NCI-H526 (cell line): ENCODE results near the gene PI4K2A.

Experiments used
- DNase-seq, 2 experiments: peaks; one replicate each; lab custom pipeline; 2025; lab: John Stamatoyannopoulos, UW

Gene PI4K2A

DNA sequence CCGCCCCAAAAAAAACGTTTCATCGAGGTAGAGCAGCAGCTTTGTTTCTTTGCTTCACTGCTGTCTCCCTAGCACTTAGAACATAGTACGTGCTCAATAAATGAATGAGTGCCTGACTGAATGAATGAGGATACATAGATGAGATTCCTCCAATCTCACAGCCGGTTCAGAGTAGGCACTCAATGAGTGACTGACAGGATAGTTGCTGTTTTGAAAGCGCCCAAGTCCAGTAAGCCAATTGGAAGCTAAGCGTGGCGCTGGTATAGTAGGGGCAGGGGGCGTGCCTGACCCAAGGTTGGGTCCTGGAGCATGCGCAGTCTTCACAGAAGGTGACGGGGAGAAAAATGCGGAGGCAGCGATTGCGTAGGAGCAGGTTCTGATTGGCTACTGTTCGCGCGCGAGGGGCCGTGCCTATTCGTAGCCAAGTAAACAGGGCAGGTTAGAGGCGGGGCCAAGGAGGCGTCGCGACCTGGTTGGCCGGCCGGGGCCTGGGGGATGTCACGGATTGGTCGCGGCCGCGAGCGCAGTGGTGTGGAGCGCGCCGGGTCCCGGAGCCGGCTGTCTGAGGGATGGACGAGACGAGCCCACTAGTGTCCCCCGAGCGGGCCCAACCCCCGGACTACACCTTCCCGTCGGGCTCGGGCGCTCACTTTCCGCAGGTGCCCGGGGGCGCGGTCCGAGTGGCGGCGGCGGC is at the start of gene PI4K2A:
PI4K2A (plus strand) TSS at position 498 of the 694 bp plus-strand sequence; CDS start at position 570, 72 bp downstream.
- peak; percentile 96 to 98 for DNase-seq

DNA sequence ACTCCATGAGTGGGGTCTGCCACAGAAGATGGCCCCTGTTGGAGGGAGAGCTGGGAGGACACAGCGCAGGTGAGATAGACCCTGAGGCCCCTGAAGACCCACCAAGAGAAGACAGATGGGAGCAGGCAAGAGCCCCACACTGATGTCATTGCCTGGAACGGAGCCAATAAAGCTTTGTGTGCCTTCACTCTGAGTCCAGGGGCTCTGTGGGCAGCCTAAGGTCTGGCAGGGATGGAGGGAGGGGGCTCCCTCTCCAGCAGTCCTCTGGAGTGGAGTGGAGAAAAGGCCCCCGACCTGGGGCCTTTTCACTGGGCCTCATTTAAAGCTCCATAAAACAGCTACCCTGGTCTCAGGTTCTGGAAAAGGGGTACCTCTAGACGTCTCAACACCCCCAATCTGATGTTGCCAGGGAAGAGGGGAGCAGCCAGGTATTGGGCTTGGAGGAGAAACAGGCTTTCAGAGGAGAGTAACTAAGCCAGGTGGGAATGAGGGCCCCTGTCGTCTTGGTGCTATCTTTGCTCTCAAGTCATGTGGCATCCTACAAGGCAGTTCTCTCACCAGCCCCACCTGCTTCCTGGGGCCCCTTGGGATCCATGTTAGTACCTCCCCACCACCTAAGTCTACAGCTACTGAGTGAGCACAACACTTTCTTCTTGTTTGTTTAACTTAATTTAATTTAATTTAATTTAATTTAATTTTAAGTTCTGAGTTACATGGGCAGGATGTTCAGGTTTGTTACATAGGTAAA is 49.5 kb upstream of the PI4K2A start:
- DNase-seq = no peak

DNA sequence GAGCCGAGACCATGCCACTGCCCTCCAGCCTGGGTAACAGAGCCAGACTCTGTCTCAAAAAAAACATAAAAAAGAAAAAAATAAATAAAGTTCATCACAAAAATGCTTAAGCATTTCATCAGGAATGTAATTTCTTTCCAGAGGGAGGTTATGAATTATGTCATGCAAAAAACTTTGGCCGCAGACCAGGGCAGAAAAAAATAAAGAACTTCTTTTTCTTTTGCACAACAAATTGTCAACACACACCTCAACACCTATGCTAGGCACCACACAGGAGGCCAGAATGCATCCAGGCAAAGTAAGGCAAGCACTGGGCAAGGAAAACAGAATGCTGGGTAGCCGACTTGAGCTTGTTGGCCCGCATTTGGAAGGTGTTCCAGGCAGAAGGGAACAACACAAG is 47.0 kb upstream of the PI4K2A start:
- no peak for DNase-seq

DNA sequence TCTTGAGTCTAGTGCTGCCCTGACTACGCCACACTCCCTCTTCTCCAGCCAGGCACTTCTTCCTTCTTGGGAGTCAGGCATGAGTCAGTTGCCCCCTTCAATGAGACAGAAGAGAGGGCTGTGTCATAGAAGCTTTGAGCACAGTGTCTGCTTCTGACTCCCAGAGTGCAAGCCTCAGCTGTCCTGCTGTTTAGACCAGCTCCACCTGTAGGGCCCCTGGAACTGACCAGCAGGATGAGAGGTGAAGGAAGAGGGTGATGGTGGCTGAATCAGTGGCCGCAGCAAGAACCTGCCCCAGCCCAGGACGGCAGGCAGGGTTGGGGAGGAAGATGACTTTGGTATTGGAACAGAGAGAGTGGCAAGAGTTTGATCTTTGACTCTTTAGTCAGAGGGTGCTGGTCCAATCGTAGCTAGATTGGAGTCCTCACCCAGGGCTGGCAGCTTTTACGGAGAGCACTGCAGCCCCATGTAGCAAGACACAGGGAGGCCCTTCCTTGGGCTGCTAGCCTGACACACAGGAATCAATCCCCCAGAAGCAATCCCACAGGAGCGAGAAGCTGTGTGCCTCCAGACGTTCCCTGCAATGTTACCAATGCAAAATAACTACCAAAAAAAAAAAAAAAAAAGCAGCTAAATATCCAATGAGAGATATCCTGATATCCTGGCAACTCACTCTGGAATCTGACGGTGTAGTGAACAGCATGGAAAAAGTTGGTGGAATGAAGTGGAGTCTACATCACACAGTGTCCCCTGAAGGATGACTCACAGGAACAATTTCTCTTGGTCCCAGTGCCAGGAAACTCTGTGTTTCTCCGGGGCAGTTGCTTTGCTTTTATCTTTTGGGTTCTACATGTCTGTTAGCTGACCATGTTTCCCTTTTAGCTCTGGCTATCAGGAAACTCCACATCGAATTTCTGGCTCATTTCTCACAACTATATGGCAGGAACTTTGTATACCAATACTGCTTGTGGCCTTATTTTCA is 44.1 kb upstream of the PI4K2A start:
- no peak for DNase-seq

DNA sequence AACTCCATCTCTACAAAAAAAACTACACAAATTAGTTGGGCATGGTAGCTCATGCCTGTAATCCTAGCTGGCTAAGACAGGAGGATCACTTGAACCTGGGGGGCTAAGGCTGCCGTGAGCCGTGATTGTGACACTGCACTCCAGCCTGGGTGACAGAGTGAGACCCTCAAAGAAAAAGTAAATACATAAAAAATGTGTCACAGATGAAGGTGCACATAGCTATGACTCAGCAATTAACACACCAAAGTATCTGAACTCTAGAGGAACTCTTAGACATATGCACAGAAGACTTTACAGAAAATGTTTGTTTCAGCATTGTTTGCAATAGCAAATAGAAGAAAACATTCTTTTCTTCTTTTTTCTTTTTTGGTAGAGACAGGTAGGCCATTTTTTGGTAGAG is 42.7 kb upstream of the PI4K2A start:
- DNase-seq = no peak

DNA sequence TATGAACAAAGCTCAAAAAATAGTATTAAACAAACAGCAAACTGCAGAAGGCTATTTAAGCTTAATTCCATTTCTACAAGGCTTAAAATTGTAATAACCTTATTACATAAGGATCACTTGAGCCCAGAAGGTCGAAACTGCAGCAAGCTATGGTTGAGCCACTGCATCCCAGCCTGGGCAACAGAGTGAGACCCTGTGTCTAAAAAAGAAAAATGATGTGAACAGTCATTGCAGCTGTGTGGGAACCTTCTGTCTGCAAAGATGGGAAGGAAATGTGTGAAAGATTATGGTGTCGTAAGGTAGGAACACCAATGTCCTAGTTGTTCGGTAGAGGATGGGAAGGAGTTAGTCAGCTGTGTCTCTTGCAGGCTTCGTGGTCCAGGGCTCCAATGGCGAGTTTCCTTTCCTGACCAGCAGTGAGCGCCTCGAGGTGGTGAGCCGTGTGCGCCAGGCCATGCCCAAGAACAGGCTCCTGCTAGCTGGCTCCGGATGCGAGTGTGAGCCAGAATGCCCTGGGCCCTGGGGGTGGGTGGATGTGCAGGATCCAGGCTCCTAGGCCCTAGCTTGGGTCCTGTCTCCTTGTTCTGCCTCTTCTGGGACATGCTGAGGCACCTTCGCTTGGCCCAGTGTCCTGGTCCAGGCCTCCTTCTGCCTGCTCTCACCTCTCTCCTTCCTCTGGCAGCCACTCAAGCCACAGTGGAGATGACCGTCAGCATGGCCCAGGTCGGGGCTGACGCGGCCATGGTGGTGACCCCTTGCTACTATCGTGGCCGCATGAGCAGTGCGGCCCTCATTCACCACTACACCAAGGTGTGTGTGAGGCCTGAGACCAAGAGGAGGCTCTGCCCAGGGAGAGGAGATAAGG is 41.8 kb upstream of the PI4K2A start:
- DNase-seq = no peak

DNA sequence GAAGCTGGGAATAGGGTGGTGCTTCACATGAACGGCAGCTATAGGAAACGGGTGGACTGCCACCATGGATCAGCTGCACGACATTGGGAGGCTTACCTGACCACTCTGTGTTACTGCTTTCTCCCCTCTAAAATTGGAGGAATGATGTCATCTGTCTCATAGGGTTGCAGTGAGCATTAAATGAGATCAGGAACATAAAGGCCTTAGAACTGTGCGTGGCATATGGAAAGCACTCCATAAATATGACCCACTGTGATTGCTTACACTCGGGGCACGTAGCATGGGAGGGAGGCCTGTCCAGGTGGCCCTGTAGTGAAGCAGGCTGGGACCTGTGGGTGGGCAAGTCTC is 41.2 kb upstream of the PI4K2A start:
- no peak for DNase-seq

DNA sequence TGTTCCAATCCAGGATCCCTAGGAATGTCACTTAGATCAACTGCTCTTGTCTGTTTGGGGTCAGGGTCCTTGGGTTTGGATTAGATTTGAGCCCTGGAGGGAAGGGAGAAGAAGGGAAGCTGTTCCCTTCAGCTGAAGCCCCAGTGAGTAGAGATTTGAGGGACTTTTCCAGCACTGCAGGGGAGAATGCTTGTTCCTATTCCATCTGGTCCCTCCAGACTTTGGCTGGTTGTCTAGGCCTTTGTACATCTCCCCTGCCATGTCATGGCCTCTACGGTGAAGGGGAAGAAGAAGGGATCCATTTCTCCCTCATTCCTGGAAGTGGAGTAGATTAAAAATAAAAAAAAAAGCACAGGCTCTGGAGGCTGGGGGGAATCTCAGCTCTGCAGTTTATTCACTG is 39.9 kb upstream of the PI4K2A start:
- no peak for DNase-seq

DNA sequence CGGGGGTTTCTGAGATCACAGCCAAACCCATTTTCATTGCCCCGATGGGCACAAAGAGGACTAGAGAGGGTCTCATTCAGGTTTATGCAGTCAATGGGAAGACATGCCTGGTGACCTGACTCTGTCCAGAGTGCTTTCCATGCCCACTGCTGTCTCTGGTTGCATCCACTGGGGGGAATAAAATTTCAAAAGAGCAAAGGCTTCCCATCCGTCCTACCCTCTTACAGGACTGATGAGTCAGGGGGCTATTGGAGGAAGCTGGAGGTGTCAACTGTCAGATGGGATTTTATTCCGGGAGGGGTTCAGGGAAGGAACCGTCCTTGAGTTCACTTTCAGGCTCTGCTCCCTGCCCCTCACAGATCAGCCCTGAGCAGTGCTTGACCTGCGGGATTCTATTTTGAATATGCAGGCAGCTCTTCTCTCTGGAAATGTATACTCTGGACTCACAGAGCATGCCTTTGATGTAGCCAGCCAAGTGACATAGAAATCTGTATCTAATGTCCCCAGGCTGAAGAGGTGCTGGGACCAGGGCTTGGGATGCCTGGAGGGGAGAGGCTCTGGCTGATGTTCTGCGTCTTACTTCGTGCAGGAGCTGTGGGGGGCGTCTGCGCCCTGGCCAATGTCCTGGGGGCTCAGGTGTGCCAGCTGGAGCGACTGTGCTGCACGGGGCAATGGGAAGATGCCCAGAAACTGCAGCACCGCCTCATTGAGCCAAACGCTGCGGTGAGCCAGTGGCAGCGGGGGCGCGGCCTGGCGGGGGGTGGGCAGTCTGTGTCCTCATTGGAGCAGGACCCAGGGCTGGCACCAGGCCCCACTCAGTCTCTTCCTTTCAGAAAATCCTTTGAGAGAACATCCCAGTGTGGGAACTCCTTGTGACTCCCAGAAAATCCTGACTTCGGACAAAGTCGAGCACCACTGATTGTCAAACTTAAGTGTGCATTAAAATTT is 38.9 kb upstream of the PI4K2A start:
- DNase-seq = no peak

DNA sequence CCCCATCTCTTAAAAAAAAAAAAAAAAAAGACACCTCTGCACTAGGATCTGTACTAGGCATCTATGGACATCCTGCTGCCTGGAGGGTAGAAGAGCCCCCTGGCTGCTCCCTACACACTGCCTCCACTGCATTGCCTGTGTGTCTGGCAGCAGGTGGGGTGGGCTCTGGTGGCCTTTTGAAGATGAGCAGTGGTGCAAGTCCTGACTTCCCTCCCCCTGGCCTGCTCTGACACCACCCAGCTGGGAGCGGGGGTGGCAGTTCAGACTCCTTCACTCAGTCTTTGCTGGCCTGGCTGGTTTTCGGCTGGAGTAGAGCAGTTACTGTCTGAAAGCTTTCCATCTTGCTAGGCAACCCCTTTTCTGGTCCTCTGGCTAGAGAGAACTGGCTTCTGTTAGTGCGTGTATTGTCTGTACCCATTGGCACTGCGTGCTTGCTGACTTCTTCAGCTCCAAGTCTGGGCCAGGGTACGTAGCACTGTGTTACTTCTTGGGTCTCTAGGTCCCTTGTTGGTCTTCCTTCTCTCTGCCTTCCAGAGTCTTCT is 33.3 kb upstream of the PI4K2A start:
- no peak for DNase-seq

DNA sequence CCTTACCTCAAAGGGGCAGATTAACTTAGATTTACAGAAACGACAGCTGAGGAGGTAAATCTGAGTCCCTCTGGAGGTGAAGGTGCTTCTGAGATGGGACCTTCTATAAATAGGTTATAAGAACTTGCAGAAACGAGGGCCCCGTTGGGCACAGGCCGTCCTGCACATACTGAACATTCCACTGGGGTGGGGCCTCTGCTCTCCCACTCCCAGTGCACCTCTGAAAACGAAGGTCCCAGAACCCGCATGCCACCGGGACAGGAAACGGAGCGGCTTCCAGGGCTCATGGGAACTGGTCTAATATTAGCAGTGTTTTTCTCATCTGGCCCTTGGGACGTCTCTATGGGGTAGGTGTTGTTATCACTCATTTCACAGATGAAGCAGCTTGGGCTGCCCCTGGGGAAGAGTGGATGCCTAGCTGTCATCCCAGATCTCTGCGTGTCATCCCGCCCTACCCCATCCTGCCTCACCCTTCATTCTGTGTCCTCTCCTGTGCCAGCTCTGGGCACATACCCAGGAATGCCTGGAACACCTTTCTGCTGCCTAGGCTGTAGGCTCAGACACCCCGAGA is 31.4 kb upstream of the PI4K2A start:
- DNase-seq = no peak

DNA sequence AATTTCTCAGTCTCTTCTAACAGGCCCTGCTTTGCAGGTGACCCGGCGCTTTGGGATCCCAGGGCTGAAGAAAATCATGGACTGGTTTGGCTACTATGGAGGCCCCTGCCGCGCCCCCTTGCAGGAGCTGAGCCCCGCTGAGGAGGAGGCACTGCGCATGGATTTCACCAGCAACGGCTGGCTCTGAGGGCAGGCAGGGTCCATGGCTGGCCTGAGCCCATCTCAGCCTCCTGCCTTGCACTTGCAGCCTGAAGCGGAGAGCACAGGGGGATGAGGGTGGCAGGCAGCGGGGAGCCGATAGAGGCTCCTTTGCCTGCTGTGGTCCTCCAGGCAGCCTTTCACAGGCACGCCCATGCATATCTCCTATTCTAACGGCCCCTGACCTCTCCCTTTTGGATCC is 29.0 kb upstream of the PI4K2A start:
- no peak for DNase-seq

DNA sequence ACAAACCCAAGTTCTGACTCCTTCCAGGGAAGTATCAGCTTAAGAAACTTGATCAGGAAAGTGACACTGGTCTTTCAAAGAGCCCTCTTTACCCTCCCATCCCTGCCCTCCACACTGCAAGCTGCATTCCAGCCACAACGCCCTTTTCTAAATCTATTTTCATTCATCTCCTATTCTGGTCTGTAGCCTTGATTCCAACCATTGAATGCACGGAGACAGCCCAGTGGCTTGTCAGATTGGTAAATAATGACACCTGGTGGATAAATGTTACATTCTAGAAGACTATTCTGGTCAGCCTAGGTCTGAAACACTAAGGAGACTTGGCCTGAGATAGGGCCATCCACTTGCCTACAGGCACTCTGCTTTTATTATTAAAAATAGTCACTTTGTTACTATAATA is 28.1 kb upstream of the PI4K2A start:
- DNase-seq = peak in 1 of 2 experiments; percentile 31

DNA sequence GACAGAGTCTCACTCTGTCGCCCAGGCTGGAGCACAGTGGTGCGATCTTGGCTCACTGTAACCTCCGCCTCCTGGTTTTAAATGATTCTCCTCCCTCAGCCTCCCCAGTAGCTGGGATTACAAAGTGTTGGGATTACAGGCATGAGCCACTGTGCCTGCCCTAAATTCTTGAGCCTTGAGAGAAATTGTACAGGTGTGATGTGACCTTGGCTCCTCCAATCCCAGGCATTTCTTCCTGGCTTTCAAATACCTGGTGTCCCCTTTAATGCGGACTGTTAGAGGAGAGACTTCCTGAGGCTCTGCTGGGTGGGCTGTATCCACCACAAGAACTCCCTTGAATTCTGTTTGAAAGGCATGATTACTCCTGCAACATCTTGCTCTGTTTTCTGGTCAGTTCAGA is 22.2 kb upstream of the PI4K2A start:
- DNase-seq = no peak

DNA sequence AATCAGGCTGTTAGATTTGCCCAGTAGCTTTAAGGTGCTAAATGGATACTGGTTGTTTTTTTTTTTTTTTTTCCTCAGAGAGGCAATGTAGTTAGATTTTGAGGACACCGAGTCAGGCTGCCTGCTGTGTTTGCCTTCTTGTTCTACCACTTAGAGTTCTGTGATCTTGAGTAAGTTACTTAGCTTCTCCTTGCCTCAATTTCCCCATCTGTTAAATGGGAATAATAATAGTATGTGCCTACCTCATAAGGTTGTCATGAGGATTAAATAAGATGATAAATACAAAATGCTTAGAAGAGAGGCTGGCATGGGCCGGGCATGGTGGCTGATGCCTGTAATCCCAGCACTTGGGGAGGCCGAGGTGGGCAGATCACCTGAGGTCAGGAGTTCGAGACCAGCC is 21.7 kb upstream of the PI4K2A start:
- DNase-seq = no peak

DNA sequence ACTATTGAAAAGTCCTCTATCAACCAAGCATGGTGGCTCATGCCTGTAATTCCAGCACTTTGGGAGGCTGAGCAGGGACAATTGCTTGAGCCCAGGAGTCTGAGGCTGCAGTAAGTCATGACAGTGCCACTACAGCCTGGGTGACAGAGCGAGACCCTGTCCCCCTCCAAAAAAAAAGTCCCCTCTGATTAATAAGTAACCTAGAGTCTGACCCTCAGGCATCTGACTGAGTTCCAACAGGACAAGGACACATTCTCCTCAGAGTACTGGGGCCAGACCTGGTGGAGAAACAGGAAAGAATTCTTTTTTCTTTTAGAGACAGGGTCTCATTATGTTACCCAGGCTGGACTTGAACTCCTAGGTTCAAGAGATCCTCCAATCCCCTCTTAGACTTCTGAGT is 17.2 kb upstream of the PI4K2A start:
- DNase-seq = no peak

DNA sequence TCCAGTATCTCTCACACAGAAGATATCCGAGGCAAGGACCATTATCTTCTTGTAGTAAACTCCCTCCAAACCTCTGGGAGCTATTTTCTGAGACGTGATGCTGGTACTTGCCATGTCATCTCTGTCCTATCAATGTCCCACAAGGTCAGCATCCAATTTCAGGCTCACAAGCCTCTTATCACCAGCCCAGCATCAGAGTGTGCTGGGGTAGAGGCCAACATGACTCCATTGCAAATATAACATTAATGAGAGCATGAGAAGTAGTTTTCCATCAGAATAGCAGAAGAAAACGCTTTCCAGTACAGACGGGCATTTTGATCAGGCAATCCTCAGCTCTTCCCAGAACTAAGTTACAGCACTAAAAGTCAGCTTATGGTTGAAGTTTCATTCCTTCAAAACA is 12.7 kb upstream of the PI4K2A start:
- DNase-seq = no peak

DNA sequence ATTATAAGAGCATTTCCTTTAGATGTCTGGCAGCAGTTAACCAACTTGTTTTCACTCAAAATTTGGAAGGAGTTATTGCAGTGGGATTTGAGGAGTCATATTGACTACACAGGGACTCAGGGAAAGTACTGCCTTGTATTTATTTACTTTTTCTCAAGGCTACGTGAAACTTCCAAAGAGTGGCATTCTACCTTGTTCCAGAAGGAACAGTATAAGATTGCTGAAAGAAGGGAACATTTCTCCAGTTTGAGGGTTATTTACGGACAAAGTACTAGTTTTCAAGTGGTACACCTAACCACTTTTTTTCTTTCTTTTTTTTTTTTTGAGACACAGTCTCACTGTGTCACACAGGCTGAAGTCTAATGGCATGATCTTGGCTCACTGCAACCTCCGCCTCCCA is 12.2 kb upstream of the PI4K2A start:
- no peak for DNase-seq

DNA sequence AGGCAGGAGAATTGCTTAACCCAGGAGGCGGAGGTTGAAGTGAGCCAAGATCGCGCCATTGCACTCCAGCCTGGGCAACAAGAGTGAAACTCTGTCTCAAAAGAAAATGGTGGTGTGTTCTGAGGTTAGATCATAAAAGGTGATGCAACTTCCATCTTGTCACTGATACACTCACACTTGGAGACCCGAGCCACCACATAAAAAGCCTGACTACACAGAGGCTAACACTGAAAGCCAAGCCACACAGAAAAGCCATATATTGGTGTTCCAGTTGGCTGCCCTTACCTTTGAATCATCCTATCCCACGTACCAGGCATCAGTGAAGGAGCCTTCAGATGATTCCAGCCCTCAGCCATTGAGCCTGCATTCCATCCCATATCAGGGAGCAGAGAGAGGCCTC is 11.2 kb upstream of the PI4K2A start:
- no peak for DNase-seq

DNA sequence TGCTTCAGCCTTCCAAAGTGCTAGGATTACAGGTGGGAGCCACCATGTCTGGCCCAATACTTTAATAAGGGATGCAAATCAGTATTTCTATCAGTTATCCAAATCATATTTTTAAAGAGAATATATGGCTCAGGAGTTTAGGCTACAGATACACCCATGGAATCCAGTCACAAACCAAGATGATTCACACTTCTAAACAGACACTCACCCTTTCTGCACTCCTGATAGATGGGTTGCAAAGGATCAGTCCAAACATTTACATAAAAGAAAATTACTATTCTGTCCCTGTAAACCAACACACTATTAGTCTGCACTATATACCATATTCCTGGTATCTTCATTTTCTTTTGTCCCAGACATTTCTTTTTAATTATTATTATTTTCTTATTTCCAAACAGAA is 9.4 kb upstream of the PI4K2A start:
- no peak for DNase-seq
